CD8-positive, alpha-beta memory T cell (primary cell): ENCODE results near the gene LCMT1. TPM values are rescaled to one million over a fixed set of nuclear protein-coding genes. Genes with fewer than 3 reads are reported as not detected.
A peak's percentile ranks its signal among the peaks of the same experiment; 100 is the strongest.

Experiments used
- CTCF ChIA-PET: fragments of 350-600 bp; sonication (Branson Sonifier 250); formaldehyde crosslinking; loops from one replicate; lab custom pipeline; 2021; ENCODE audit warnings: antibody characterized with exemption; lab: Charles Lee
- POLR2A ChIA-PET: fragments of 350-600 bp; sonication (Branson Sonifier 250); formaldehyde crosslinking; loops from one replicate; lab custom pipeline; 2021; ENCODE audit warnings: antibody characterized with exemption; lab: Charles Lee
- DNase-seq, 5 donors: peaks; one replicate each; pipeline versions ENCODE4 v3.0.0 to v3.0.0-alpha.2; 2020 to 2022; ENCODE audit warnings: mixed read lengths in 1 of 5
- H3K27ac ChIP-seq: one replicate; pipeline ENCODE4 v1.7.0; 2013; ENCODE audit warnings: low read depth, mild to moderate bottlenecking, low read length, moderate library complexity
- H3K27me3 ChIP-seq: 2 replicates; pipeline ENCODE4 v1.7.0; 2013; ENCODE audit warnings: low read length, mild to moderate bottlenecking; ENCODE audit not compliant: insufficient read depth, poor library complexity, severe bottlenecking
- H3K36me3 ChIP-seq: 2 replicates; pipeline ENCODE4 v1.7.0; 2013; ENCODE audit warnings: mild to moderate bottlenecking, low read length, moderate library complexity; ENCODE audit not compliant: insufficient read depth
- H3K4me1 ChIP-seq: 2 replicates; pipeline ENCODE4 v1.7.0; 2013; ENCODE audit warnings: mild to moderate bottlenecking, low read length, moderate library complexity; ENCODE audit not compliant: insufficient read depth
- H3K4me3 ChIP-seq: 2 replicates; pipeline ENCODE4 v1.7.0; 2013; ENCODE audit warnings: mild to moderate bottlenecking, low read length
- H3K9me3 ChIP-seq: 2 replicates; pipeline ENCODE4 v1.7.0; 2013; ENCODE audit warnings: mild to moderate bottlenecking, low read length
- H3K27ac Mint-ChIP-seq, 8 donors: one replicate each; pipeline ENCODE4 v1.8.0; 2020 to 2021; ENCODE audit warnings: mixed read lengths in 8 of 8, mild to moderate bottlenecking in 6 of 8, inconsistent platforms in 3 of 8, moderate library complexity in 3 of 8
- H3K27me3 Mint-ChIP-seq, 2 donors: one replicate each; pipeline ENCODE4 v1.8.0; 2020 to 2021; ENCODE audit warnings: mixed read lengths in 2 of 2, mild to moderate bottlenecking in 1 of 2, moderate library complexity in 1 of 2
- H3K36me3 Mint-ChIP-seq, 3 donors: one replicate each; pipeline ENCODE4 v1.8.0; 2020 to 2021; ENCODE audit warnings: mixed read lengths in 3 of 3, inconsistent platforms in 1 of 3, mild to moderate bottlenecking in 1 of 3
- H3K4me1 Mint-ChIP-seq, 3 donors: one replicate each; pipeline ENCODE4 v1.8.0; 2020 to 2021; ENCODE audit warnings: mixed read lengths in 3 of 3, inconsistent platforms in 1 of 3, mild to moderate bottlenecking in 1 of 3
- H3K4me3 Mint-ChIP-seq, 7 donors: one replicate each; pipeline ENCODE4 v1.8.0; 2020 to 2021; ENCODE audit warnings: mixed read lengths in 7 of 7, mild to moderate bottlenecking in 6 of 7, moderate library complexity in 4 of 7, inconsistent platforms in 2 of 7
- H3K9me3 Mint-ChIP-seq, 5 donors: one replicate each; pipeline ENCODE4 v1.8.0; 2020 to 2022; ENCODE audit warnings: mixed read lengths in 5 of 5, mild to moderate bottlenecking in 3 of 5, moderate library complexity in 2 of 5, inconsistent platforms in 1 of 5
- polyA plus RNA-seq: library from polyadenylated mRNA; unstranded; fragments of 300-500 nt; fragmentation: Illumina TruSeq; gene quantifications from one replicate; pipeline ENCODE4 v1.2.3, GENCODE V29; 2021
- total RNA-seq, 2 experiments: library from RNA; stranded (reverse); gene quantifications; one replicate each; pipeline ENCODE4 v1.2.3, GENCODE V29; 2021

LCMT1 gene
- total and polyA plus RNA-seq, 3 experiments from 2014 or later: 43.6 to 54.3 (median 43.8) TPM

DNA sequence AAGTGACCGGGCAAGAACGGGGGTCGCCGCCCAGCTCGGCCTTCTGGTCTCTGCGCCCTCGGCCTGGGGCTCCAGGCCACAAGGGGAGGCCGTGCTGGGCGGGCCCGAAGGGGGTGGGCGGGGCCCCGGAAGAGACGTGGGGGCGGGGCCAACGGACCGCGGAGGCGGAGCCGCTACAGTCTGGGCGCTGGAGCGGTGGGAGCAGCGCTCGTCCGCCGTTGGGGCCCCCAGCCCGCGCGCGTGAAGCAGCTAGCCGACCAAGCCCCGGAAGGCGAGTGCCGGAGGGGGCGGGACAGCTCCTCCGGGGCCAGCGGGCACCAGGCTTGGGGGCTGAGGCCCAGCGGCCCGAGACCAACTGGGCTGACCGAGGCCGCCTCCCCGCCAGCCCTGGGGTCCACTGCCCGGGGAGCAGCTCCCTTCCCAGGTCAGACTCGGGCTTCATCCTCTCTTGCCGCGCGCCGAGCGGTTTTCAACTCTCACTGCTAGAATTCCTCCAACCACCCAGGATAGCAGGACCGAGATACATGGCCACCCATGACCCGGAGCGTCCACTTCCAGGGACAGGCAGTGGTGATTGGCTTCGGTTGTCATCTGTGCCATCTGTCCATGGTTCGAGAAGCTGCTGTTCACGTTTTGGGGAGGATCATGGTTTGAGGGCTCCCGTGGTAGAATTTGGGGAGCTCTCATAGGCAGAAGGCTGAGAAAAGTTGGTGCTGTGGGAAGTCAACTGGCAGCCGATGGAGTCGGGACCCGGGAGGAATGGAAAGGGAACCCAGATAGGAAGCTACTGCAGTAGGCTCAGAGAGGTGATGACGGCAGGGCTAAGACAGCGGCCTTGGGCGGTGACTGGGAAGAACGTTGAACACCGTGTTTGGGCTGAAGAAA, 44.6 kb upstream of the LCMT1 start:
- H3K9me3 ChIP-seq: no peaks in the 10 kb centered on the region
- Mint-ChIP-seq H3K36me3 (peaks cover 0 to 3% (median 2%) of the 10 kb centered on the region in 3 donors), H3K4me3 (peak overlapping the region; percentile 76 to 95 (median 87)), H3K27ac (peak overlapping the region; percentile 60 to 97 (median 90)), H3K9me3 (no peaks in the 10 kb centered on the region), H3K4me1 (peaks cover 32 to 47% (median 38%) of the 10 kb centered on the region in 3 donors), H3K27me3 (no peaks in the 10 kb centered on the region)
- H3K27ac ChIP-seq: peak overlapping the region; percentile 77
- peak overlapping the region; percentile 93 for H3K4me3 ChIP-seq
- peaks cover 46% of the 10 kb centered on the region for H3K4me1 ChIP-seq
- no peaks in the 10 kb centered on the region for H3K27me3 ChIP-seq
- DNase-seq: peak; percentile 77 to 91 (median 82)
- ChIA-PET CTCF (interaction anchor here (0.7 to 1.6 kb wide), 6 partner anchors 8 to 41 kb away, joined by 3 to 8 read pairs (median 4); no protein-coding TSS in a partner anchor), POLR2A (interaction anchor here (0.6 to 1.8 kb wide), 8 partner anchors 16 to 129 kb away, joined by 3 to 22 read pairs (median 6); partner anchors contain the start of genes ARHGAP17 and LCMT1)
- H3K36me3 ChIP-seq: no peaks in the 10 kb centered on the region

DNA sequence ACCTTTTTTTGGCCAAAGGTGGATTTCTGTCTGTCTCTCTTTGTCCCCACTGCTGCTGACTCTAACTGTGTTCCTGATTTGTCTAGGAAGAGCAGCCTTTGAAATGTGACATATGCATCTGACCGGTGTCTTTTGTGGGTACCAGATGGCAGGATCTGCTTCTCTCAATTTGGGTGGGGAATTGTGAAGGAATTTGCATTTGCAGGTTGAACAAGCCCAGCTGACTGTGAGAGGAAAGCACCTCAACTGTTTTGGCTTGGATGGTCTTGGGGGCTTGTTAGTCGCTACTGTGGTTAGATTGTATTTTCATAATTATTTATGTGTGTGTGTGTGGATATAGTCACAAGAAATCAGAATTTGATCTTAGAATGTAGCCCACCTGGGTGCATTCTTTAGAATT, 37.7 kb upstream of the LCMT1 start:
- DNase-seq: no peak
- CTCF ChIA-PET: no interaction called here
- Histone ChIP-seq H3K27me3 (no peaks in the 10 kb centered on the region), H3K36me3 (no peaks in the 10 kb centered on the region), H3K9me3 (no peaks in the 10 kb centered on the region), H3K4me1 (no peaks in the 10 kb centered on the region), H3K4me3 (no peak overlapping the region), H3K27ac (no peak overlapping the region)
- peaks cover 0 to 3% (median 0%) of the 10 kb centered on the region in 3 donors for H3K4me1 Mint-ChIP-seq
- H3K4me3 Mint-ChIP-seq: no peak overlapping the region
- H3K27ac Mint-ChIP-seq: no peak overlapping the region
- H3K9me3 Mint-ChIP-seq: no peaks in the 10 kb centered on the region
- POLR2A ChIA-PET: no interaction called here
- peaks cover 0 to 2% of the 10 kb centered on the region in 2 donors for H3K27me3 Mint-ChIP-seq
- peaks cover 0 to 2% (median 0%) of the 10 kb centered on the region in 3 donors for H3K36me3 Mint-ChIP-seq

GRCh38 chr16:25078386-25078978, 33.1 kb upstream of the LCMT1 start:
- H3K36me3 Mint-ChIP-seq: peaks cover 0 to 2% (median 0%) of the 10 kb centered on the region in 3 donors
- Histone ChIP-seq H3K4me3 (no peak overlapping the region), H3K27ac (no peak overlapping the region), H3K27me3 (no peaks in the 10 kb centered on the region), H3K9me3 (no peaks in the 10 kb centered on the region), H3K4me1 (no peaks in the 10 kb centered on the region), H3K36me3 (no peaks in the 10 kb centered on the region)
- no peak overlapping the region for H3K4me3 Mint-ChIP-seq
- DNase-seq: no peak
- H3K27me3 Mint-ChIP-seq: peaks cover 0 to 4% of the 10 kb centered on the region in 2 donors
- H3K4me1 Mint-ChIP-seq: no peaks in the 10 kb centered on the region
- POLR2A ChIA-PET: no interaction called here
- no peaks in the 10 kb centered on the region for H3K9me3 Mint-ChIP-seq
- H3K27ac Mint-ChIP-seq: no peak overlapping the region
- CTCF ChIA-PET: no interaction called here

GRCh38 chr16:25079637-25080378, 31.7 kb upstream of the LCMT1 start:
- Histone ChIP-seq H3K4me1 (no peaks in the 10 kb centered on the region), H3K27ac (peak overlapping the region; percentile 1), H3K4me3 (no peak overlapping the region), H3K9me3 (no peaks in the 10 kb centered on the region), H3K36me3 (no peaks in the 10 kb centered on the region), H3K27me3 (no peaks in the 10 kb centered on the region)
- H3K27me3 Mint-ChIP-seq: peaks cover 0 to 4% of the 10 kb centered on the region in 2 donors
- no peaks in the 10 kb centered on the region for H3K4me1 Mint-ChIP-seq
- no peak for DNase-seq
- ChIA-PET CTCF (no interaction called here), POLR2A (no interaction called here)
- H3K27ac Mint-ChIP-seq: peak overlapping the region in 1 of 8 donors; percentile 22
- H3K4me3 Mint-ChIP-seq: no peak overlapping the region
- H3K36me3 Mint-ChIP-seq: peaks cover 0 to 2% (median 0%) of the 10 kb centered on the region in 3 donors
- H3K9me3 Mint-ChIP-seq: no peaks in the 10 kb centered on the region

DNA sequence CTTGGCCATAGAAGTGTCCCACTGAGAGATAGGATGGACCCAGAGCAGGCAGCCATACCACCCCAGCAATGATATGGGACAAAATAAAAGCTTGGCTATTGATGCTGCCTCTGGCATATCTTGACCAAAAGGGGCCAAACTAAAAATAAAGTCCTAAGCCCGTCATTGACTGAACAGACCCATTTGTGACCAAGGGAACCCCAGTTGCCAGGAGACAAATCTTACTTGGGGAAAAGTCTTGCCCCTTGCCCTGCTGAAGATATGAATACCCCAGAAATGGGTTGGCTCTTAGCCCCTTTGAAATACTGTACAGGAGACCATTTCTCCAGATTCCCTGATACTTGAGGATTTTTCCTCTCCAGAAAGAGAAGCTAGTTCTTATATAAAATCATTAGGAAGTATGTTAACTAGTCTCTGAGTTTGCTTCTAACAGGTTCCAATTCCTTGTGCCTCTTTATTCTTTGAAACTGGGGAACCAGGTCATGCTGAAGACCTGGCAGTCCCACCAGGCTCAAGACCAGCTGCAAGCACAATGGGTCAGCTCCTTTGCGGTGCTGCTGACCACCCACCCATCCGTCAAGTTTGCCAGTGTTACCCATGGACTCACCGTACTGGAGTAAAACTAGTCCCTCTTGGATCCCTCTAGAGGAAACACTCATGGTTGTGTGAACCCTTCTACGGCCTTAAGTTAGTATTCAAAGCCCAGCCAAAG, 31.0 kb upstream of the LCMT1 start:
- Mint-ChIP-seq H3K27me3 (peaks cover 0 to 4% of the 10 kb centered on the region in 2 donors), H3K27ac (no peak overlapping the region), H3K4me1 (no peaks in the 10 kb centered on the region), H3K4me3 (no peak overlapping the region), H3K9me3 (no peaks in the 10 kb centered on the region), H3K36me3 (peaks cover 0 to 2% (median 0%) of the 10 kb centered on the region in 3 donors)
- POLR2A ChIA-PET: no interaction called here
- no peaks in the 10 kb centered on the region for H3K4me1 ChIP-seq
- CTCF ChIA-PET: no interaction called here
- no peaks in the 10 kb centered on the region for H3K9me3 ChIP-seq
- H3K4me3 ChIP-seq: no peak overlapping the region
- H3K36me3 ChIP-seq: no peaks in the 10 kb centered on the region
- H3K27ac ChIP-seq: no peak overlapping the region
- DNase-seq: no peak
- no peaks in the 10 kb centered on the region for H3K27me3 ChIP-seq

DNA sequence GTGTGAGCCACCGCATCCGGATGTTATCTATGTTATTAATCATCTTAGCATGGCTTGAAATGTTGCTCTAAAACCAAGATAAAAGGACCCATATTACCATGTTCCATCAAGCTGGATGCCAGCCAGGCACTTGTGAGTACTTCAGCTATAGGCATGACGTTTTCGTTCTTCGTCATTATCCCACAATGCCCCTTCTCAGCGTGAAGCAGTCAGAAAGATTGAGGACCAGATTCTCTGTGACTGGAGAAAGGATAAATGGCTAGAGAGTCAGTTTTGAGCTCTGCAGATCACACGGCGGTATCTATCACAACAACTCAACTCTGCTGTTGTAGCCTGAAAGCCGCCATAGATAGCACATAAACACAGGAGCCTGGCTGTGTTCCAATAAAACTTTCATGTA, 29.8 kb upstream of the LCMT1 start:
- H3K4me3 ChIP-seq: no peak overlapping the region
- H3K27ac ChIP-seq: no peak overlapping the region
- no peak overlapping the region for H3K4me3 Mint-ChIP-seq
- no peaks in the 10 kb centered on the region for H3K36me3 ChIP-seq
- H3K36me3 Mint-ChIP-seq: peaks cover 0 to 2% (median 0%) of the 10 kb centered on the region in 3 donors
- H3K27me3 ChIP-seq: no peaks in the 10 kb centered on the region
- no peaks in the 10 kb centered on the region for H3K9me3 Mint-ChIP-seq
- H3K27me3 Mint-ChIP-seq: peaks cover 0 to 4% of the 10 kb centered on the region in 2 donors
- no peaks in the 10 kb centered on the region for H3K9me3 ChIP-seq
- no peaks in the 10 kb centered on the region for H3K4me1 Mint-ChIP-seq
- DNase-seq: no peak
- ChIA-PET CTCF (no interaction called here), POLR2A (no interaction called here)
- H3K4me1 ChIP-seq: no peaks in the 10 kb centered on the region
- H3K27ac Mint-ChIP-seq: no peak overlapping the region

DNA sequence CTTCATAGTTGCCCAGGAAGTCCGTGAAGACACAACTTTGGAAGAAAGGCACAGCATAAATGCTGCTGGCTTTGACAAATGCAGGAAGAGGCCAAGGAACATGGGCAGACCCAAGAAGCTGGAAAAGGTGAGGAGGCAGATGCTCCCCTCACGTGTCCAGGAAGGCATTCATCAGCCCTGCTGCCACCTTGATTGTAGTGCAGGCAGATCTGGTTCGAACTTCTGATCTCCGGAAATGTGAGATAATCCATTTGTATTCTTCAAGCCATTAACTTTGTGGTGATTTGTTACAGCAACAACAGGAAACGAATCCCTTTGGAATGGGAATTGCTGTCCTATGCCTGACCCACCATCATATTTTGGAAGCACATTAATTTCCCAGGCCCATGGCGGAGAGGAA, 28.5 kb upstream of the LCMT1 start:
- Histone ChIP-seq H3K27me3 (no peaks in the 10 kb centered on the region), H3K27ac (no peak overlapping the region), H3K9me3 (no peaks in the 10 kb centered on the region), H3K4me3 (no peak overlapping the region), H3K4me1 (no peaks in the 10 kb centered on the region), H3K36me3 (no peaks in the 10 kb centered on the region)
- H3K27me3 Mint-ChIP-seq: peaks cover 0 to 3% of the 10 kb centered on the region in 2 donors
- H3K27ac Mint-ChIP-seq: no peak overlapping the region
- POLR2A ChIA-PET: no interaction called here
- CTCF ChIA-PET: no interaction called here
- no peak overlapping the region for H3K4me3 Mint-ChIP-seq
- no peak for DNase-seq
- H3K9me3 Mint-ChIP-seq: no peaks in the 10 kb centered on the region
- no peaks in the 10 kb centered on the region for H3K4me1 Mint-ChIP-seq
- H3K36me3 Mint-ChIP-seq: peaks cover 0 to 2% (median 0%) of the 10 kb centered on the region in 3 donors
